C1 segment of cervical spinal cord (tissue), 14 donors: ENCODE data around the gene AHCTF1.

Experiments used
- DNase-seq, 14 donors: peaks; one replicate each; lab custom pipeline; 2025; lab: John Stamatoyannopoulos, UW

The AHCTF1 gene

GRCh38 chr1:246798606-246799496 lies 132.9 kb downstream of the AHCTF1 start:
- DNase-seq = peak in 1 of 14 donors; percentile 56

DNA sequence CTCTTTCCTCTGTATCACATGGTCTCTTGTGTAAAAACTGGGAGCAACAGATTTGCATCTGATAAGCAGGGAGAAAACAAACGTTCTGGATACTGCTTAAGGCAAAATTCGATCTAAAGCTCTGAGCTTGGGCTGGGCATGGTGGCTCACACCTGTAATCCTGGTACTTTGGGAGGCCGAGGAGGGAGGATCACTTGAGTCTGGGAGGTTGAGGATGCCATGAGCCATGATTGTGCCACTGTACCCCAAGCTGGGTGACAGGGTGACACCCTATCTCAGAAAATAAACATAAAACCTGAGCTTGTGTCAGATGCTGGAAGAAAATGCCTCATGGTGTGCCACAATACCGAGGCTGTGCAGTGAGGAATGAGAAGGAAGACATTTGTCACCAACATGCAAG lies 133.6 kb downstream of the AHCTF1 start:
- DNase-seq = no peak

DNA sequence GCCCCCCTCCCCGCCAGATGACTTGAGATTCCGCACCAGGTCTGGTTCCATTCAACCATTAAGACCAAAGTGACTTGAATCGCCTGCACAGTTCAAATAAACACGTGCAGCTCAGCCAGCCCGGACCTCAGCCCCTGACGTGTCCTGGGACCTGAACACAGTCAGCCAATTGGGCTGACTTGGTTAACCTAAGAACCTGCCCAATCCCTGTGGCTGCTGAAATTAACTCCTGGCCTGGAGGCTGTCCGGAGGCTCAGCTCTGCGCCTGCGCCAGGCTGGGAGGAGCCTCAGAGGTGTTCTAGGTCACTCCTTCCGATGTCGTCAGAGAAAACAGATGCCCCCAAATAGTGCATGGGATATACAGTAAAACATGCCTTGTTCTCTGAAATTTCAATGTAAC lies 134.2 kb downstream of the AHCTF1 start:
- DNase-seq = no peak

GRCh38 chr1:246797157-246797556 lies 134.6 kb downstream of the AHCTF1 start:
- no peak for DNase-seq

DNA sequence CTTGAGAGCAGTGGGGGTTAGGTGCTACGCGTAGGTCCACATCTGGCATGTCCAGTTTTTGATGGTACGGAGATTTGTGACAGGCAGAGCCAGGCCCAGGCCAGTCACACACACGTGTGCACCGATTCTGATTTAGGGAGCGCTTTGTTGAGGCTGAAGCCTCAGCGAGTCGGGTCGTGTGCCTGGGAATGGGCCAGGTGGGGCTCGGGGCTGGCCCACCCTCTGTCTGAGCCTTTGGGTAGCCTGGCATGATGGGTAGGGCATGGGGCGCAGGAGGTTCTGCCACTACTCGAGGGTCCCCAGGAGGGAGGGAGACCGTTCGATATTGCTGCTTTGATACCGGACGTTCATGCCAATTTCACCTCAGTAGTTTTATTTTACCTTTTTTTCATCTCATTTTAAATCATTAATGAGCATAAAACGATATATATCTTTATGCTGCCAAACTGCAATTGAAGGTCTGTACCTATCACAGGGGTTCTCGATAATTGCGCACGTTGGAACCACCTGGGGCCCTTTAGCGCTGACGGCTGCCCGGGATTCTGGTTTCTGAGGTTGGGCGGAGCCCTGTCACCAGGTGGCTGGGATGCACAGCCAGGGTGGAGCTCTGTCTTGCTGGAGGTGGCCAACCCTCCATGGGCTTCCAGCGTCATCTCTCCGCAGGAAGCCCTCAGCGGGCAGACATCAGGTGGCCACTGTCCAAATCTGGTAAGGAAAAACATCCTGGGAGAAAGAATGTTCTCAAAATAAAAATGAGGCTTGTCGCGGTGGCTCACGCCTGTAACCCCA lies 135.6 kb downstream of the AHCTF1 start:
- DNase-seq = no peak

DNA sequence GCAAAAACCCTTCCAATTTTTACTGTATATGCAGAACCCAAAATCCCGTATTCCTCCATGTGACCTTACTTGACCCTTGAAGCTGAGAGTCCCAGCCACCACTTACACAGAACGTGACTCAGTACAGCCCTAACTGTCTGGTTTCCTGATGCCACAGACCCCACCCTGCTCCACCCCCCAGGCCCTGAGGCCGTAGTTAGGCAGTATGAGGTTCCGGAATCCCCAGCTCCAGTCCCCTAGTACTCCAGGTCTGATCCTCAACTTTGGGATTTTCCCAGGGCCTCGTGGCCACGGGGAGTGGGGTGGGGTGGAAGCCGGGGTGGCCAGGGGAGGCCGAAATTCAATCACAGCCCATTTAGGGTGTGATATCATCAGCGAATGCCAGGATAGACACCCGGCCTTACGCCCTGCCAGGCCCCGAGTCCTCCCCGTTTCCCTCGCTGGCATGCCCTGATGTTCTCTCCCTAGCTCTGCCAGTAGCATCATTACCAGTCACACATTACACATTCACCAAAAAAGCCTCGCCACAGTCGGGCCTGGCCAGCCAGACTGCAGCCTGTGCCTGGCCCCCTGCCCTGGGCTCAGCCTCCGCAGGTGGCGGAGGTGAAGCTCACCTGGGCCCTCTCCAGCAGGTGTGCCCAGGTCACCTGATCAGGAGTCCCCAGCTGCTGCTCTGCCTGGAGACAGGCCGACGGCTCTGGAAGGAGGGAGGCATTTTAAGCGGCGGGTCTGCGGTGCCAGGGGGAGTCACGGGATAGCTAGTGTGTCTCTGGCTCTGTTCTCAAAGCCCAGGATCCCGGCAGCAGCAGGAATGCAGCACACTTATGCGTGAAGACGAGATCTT lies 136.7 kb downstream of the AHCTF1 start:
- DNase-seq = peak in 1 of 14 donors; percentile 7

DNA sequence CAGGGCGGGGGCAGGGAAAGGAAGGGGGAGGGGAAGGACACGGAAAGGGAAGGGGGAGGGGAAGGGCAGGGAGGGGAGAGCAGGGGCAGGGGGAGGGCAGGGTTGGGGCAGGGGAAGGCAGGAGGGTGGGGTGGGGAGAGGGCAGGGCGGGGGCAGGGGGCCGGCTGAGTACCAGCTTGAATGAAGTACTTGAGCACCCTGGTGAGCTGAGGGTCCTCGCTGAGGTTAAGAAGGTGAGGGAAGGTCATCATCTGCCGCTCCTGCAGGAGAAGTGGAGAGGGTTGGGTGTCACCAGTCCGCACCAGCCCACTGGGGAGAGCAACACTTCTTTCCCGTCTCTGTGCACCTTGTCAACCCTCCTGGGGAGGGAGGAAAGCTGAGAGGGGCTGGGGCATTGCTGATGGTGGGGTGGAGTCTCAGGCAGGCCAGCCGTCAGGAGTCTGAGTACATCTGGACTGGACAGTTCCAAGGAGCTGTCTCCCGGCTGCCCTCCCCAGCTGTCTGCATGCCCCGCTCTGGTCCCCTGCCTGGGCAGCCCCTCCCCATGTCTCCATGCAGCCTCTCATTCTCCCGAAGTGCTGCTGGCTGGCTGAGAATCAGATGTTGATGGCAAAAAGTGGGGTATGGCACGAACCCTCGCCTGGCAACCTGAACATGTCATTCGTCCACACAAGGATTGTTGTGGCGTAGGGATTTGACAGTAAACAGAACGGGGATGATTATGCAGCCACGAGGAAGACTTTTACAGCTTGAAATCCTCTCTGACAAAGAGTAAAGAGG lies 137.5 kb downstream of the AHCTF1 start:
- no peak for DNase-seq

DNA sequence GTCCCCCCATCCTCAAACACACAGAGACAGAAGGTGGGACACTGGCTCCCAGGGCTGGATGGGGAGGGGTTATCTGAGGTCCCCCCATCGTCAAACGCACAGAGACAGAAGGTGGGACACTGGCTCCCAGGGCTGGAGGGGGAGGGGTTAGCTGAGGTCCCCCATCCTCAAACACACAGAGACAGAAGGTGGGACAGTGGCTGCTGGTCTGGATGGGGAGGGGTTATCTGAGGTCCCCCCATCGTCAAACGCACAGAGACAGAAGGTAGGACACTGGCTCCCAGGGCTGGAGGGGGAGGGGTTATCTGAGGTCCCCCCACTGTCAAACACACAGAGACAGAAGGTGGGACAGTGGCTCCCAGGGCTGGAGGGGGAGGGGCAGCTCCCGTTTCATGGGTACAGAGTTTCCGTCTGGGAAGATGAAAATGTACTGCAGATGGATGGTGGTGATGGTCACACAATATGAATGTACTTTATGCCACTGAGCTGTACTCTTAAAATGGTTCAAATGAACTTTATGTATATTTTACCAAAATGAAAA lies 138.3 kb downstream of the AHCTF1 start:
- DNase-seq = no peak

DNA sequence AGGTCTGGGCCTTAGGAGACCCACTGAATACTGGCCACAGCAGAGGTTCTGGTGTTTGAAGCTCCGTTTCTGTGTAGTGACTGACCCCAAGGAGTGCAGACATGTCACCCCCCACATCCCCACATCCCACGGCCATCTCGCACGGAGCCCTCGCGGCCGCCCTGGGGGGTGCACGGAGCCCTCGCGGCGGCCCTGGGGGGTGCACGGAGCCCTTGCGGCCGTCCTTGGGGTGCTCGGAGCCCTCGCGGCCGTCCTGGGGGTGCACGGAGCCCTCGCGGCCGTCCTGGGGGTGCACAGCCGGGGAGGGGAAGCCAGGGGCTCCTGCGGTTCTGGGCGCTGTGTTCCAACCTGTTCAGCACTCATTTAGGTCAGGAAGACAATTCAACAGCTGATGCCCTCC lies 139.1 kb downstream of the AHCTF1 start:
- no peak for DNase-seq

DNA sequence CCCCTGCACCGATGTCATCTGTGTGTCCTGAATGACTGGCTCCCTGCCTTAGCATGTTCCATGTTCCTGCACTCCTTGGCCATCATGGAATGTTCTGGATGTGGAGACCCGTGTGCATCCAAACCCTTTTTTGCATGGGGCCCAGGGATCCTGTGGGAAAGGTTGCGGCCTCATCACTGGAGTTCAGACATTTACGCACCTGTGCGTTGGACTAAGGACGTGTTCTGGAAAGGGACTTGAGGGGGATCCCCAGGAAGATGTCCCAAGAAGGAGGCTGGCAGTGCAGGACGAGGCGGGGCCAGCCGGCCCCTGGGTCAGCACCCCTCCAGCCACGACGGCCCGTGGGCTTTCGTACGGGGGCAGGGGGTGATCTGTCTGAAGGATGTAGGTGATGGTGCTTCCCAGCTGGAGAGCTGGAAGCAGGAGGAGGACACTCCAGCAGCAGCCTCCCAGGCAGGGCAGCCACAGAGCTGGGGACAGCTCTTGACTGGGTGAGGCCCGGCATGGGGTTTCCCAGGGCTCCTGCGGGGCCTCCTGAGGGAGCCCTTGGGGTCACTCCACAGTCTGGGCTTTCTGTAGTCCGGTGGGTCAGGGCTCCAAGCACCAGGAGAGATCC lies 140.3 kb downstream of the AHCTF1 start:
- no peak for DNase-seq

DNA sequence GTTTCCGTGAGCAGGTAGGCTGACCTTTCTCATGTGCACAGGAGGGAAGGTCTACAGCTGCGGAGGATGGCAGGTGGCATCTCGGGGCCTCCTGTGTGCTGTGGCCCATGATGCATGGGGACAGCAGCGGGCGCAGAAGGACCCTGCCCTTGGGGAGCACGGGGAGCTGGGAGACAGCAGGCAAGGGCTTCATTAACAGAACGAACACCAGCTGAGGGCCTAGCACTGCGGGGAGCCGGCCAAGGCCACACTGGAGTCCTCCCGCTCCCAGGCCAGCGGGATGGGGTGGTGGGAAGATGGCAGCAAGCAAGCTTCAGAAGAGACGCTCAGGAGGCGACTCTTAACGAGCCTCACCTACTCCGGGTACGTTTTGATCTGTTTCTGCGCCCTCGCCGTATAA lies 140.9 kb downstream of the AHCTF1 start:
- DNase-seq = no peak

DNA sequence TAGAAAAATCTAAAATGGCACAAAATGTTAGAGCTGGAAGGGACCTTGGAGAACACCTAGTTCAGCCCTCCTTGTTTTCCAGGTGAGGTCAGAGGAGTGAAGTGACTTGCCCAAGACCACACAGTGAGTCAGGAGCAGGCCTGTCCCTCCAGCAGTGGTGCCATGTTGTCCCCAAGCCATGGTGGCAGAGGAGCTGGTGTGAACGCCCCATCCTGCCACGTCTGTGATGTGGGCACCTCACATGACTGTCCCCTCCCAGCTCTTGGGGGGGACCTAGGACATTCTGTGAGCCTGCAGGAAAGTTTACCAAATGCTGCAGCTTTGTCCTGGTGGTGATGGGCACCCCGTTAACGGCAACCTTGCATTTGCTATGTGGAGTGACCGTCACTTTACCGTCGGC lies 141.4 kb downstream of the AHCTF1 start:
- DNase-seq = no peak

DNA sequence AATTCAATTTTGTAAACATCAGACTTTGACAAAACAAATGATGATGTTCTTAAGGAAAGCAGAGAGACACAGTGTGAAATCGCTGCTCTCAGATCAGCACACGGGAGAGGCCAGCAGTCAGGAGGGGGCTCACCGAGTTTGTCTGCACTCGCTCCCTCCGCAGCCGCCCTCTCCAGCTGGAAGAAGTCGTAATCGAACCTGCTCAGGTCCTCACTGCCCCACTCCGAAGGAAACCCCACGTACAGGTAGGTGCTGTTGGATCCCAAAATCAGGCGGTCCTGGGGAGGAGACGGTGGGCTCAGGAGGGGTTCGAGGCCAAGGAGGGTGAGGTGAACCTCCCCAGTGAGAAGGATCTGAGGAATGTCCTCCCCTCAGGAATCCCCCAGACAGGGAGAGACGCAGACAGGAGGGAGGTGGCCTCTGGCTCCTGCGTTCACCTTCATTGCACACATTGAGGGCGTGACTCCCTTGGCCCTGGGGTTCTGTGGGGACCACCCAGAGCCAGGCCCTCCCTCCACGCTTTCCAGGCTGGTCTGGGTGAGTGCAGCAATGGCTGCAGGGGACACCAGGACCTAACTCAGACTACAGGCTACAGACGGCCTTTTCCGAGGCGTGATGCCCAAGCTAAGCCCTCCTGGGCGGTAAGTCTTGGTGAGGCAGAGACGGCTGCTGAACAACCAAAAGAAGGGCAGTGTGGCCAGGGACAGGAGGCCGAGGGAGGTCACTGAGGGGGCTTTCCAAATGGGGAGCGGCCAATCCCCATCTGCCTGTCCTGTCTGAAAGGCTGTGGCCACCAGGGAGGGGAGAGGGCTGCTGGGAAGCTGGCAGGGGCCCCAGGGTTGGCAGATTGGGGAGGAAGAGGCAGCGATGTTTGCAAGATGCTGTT lies 142.1 kb downstream of the AHCTF1 start:
- DNase-seq = no peak
